Smooth muscle cell (in vitro differentiated cells): ENCODE results near the gene NTN4. TPM values are rescaled to one million over a fixed set of nuclear protein-coding genes. Genes with fewer than 3 reads are reported as not detected.
A peak's percentile ranks its signal among the peaks of the same experiment; 100 is the strongest.

ENCODE experiments used
- DNase-seq: peaks from one replicate; lab custom pipeline; 2025; ENCODE audit not compliant: unreplicated experiment; lab: John Stamatoyannopoulos, UW
- H2AFZ ChIP-seq: fragments of 200-600 bp; sonication (generic); 2 replicates; pipeline ENCODE4 v1.6.0; 2016; ENCODE audit warnings: antibody characterized with exemption, low read depth, mild to moderate bottlenecking
- H3F3A ChIP-seq: fragments of 200-600 bp; sonication (generic); 2 replicates; pipeline ENCODE4 v1.6.0; 2017; ENCODE audit warnings: antibody characterized with exemption, low read depth
- H3K27ac ChIP-seq: fragments of 200-600 bp; sonication (generic); 2 replicates; pipeline ENCODE4 v1.5.1; 2016; ENCODE audit warnings: low read depth, mild to moderate bottlenecking
- H3K27me3 ChIP-seq: fragments of 200-600 bp; sonication (generic); 2 replicates; pipeline ENCODE4 v1.6.1; 2016; ENCODE audit warnings: low read depth, mild to moderate bottlenecking
- H3K36me3 ChIP-seq: fragments of 200-600 bp; sonication (generic); 2 replicates; pipeline ENCODE4 v1.5.1; 2016; ENCODE audit warnings: low read depth
- H3K4me1 ChIP-seq: fragments of 200-600 bp; sonication (generic); 2 replicates; pipeline ENCODE4 v1.5.1; 2016; ENCODE audit warnings: low read depth
- H3K4me2 ChIP-seq: fragments of 200-600 bp; sonication (generic); 2 replicates; pipeline ENCODE4 v1.6.0; 2016; ENCODE audit warnings: mild to moderate bottlenecking
- H3K4me3 ChIP-seq: fragments of 200-600 bp; sonication (generic); 2 replicates; pipeline ENCODE4 v1.5.1; 2016; ENCODE audit warnings: mild to moderate bottlenecking
- H3K79me2 ChIP-seq: fragments of 200-600 bp; sonication (generic); 2 replicates; pipeline ENCODE4 v1.6.0; 2016; ENCODE audit warnings: low read depth, mild to moderate bottlenecking
- H3K9ac ChIP-seq: fragments of 200-600 bp; sonication (generic); 2 replicates; pipeline ENCODE4 v1.6.0; 2016; ENCODE audit warnings: low read depth
- H3K9me3 ChIP-seq: fragments of 200-600 bp; sonication (generic); replicated peaks from 2 replicates; pipeline ENCODE4 v1.5.1; 2016; ENCODE audit warnings: low read depth
- H4K20me1 ChIP-seq: fragments of 200-600 bp; sonication (generic); 2 replicates; pipeline ENCODE4 v1.6.0; 2016; ENCODE audit warnings: low read depth
- WGBS: methylation state at CpG from one replicate; pipeline ENCODE4 v1.1.7; 2016; ENCODE audit warnings: low lambda C conversion rate; 5-methylcytosine and 5-hydroxymethylcytosine counted together
- polyA plus RNA-seq: library from polyadenylated mRNA; unstranded; fragments of >200 nt; fragmentation: Nextera tagmentation; extraction: Ambion mirVana; gene quantifications from 2 replicates; pipeline ENCODE4 v1.2.1, GENCODE V29; 2016
- total RNA-seq: library from RNA; depleted of rRNA; stranded (reverse); fragments of >200 nt; gene quantifications from 2 replicates; pipeline ENCODE4 v1.2.3, GENCODE V29; 2014
- TF ChIP-seq, protein P1 (sequence below): fragments of 200-600 bp; sonication (generic); IDR thresholded peaks from 2 replicates; pipeline ENCODE4 v1.5.1; 2017; ENCODE audit warnings: borderline replicate concordance, mild to moderate bottlenecking, antibody characterized with exemption; ENCODE audit not compliant: insufficient read depth, poor library complexity, severe bottlenecking

The NTN4 gene
- total and polyA plus RNA-seq, 2 experiments from 2014 or later = 0.94 TPM; not detected in 1

GRCh38 chr12:95802482-95803270 is 12.1 kb upstream of the NTN4 start:
- Histone ChIP-seq H3K4me1 (no peaks in the 10 kb centered on the region), H2AFZ (no peak overlapping the region), H3K4me3 (no peak overlapping the region), H3K9ac (no peak overlapping the region), H3K9me3 (no peaks in the 10 kb centered on the region), H4K20me1 (no peaks in the 10 kb centered on the region), H3K27me3 (no peaks in the 10 kb centered on the region), H3F3A (no peaks in the 10 kb centered on the region), H3K36me3 (no peaks in the 10 kb centered on the region), H3K4me2 (peak overlapping the region; percentile 9), H3K79me2 (no peaks in the 10 kb centered on the region), H3K27ac (peak overlapping the region; percentile 81)
- no peak for DNase-seq
- WGBS = 75% methylated on average over 5 of the region's 5 CpGs
- TF ChIP-seq, protein P1, sequence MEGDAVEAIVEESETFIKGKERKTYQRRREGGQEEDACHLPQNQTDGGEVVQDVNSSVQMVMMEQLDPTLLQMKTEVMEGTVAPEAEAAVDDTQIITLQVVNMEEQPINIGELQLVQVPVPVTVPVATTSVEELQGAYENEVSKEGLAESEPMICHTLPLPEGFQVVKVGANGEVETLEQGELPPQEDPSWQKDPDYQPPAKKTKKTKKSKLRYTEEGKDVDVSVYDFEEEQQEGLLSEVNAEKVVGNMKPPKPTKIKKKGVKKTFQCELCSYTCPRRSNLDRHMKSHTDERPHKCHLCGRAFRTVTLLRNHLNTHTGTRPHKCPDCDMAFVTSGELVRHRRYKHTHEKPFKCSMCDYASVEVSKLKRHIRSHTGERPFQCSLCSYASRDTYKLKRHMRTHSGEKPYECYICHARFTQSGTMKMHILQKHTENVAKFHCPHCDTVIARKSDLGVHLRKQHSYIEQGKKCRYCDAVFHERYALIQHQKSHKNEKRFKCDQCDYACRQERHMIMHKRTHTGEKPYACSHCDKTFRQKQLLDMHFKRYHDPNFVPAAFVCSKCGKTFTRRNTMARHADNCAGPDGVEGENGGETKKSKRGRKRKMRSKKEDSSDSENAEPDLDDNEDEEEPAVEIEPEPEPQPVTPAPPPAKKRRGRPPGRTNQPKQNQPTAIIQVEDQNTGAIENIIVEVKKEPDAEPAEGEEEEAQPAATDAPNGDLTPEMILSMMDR = no peak

DNA sequence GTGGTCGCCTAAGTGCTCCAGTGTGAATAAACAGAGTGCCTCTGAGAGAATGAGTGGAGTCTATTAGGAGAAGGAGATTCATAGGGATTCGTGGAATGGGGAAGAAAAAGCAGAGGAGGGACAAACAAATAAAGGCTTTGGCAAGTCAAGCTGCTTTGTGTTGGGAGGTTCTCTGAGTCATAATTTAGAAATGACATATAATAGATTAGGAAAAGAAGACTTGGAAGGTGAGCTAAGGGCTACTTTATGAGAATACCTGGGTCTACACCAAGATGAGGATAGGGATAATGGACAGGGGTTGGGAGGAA is 6.4 kb upstream of the NTN4 start:
- no peak overlapping the region for H2AFZ ChIP-seq
- H3K36me3 ChIP-seq = no peaks in the 10 kb centered on the region
- H3F3A ChIP-seq = no peaks in the 10 kb centered on the region

DNA sequence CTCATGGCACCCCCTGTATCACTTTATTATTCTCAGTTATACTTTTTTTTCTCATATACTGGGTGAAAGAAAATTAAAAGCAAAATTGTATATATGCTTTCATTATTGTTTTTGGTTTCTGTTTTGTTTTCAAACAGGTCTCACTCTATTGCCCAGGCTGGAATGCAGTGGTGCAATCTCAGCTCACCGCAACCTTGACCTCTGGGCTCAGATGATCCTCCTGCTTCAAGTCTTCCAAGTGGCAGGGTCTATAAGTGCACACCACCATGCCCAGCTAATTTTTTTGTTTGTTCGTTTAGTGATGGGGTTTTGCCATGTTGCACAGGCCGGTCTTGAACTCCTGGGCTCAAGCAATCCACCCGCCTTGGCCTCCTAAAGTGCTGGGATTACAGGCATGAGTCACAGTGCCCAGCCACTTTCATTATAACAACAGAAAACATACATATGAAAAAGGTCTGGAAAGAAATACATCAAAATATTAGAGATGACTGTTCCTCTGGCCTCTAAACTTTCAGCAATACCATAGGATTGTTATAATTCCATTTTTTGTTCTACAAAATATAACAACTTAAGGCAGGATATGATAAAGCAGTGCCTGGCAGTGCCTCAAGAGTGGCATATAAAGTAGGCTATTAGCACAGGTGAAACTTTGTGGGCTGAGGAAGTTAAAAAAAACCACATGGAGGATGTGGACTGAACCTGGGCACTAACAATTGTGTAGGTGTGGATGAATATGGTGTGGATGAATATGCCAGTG is 5.8 kb upstream of the NTN4 start:
- Histone ChIP-seq H2AFZ (no peak overlapping the region), H3K4me1 (no peaks in the 10 kb centered on the region), H3K9me3 (no peaks in the 10 kb centered on the region), H4K20me1 (no peaks in the 10 kb centered on the region), H3K4me3 (no peak overlapping the region), H3K9ac (no peak overlapping the region), H3K4me2 (no peak overlapping the region), H3K36me3 (no peaks in the 10 kb centered on the region), H3F3A (no peaks in the 10 kb centered on the region), H3K27ac (no peak overlapping the region), H3K79me2 (no peaks in the 10 kb centered on the region), H3K27me3 (peaks cover 42% of the 10 kb centered on the region)
- DNase-seq = no peak
- TF ChIP-seq, protein P1 = no peak
- 89% methylated on average over 4 of the region's 4 CpGs for WGBS

More for the DNA sequence above, 6.4 kb upstream of the NTN4 start:
- H3K4me2 ChIP-seq = no peak overlapping the region
- H4K20me1 ChIP-seq = no peaks in the 10 kb centered on the region
- no peaks in the 10 kb centered on the region for H3K79me2 ChIP-seq
- H3K27me3 ChIP-seq = peaks cover 37% of the 10 kb centered on the region
- H3K9me3 ChIP-seq = no peaks in the 10 kb centered on the region
- H3K27ac ChIP-seq = no peak overlapping the region
- 84% methylated on average over 2 of the region's 2 CpGs for WGBS
- H3K4me1 ChIP-seq = no peaks in the 10 kb centered on the region
- H3K4me3 ChIP-seq = no peak overlapping the region
- TF ChIP-seq, protein P1 = no peak
- no peak for DNase-seq
- H3K9ac ChIP-seq = no peak overlapping the region
